Neuronal stem cell (in vitro differentiated cells): ENCODE measurements around the gene NPAS3.

Experiments used
- DNase-seq: peaks from one replicate; pipeline ENCODE4 v3.0.0-alpha.2; 2013; ENCODE audit warnings: low spot score
- H2AFZ ChIP-seq: one replicate; pipeline ENCODE4 v1.6.1; 2013; ENCODE audit warnings: mild to moderate bottlenecking, low read length, inconsistent platforms
- H2AK5ac ChIP-seq: 2 replicates; pipeline ENCODE4 v1.6.1; 2013; ENCODE audit warnings: low read depth, mild to moderate bottlenecking, inconsistent platforms, low read length, moderate library complexity, mixed read lengths
- H2BK120ac ChIP-seq: 2 replicates; pipeline ENCODE4 v1.6.1; 2013; ENCODE audit warnings: low read depth, mild to moderate bottlenecking, inconsistent platforms, low read length, moderate library complexity, mixed read lengths
- H2BK12ac ChIP-seq: one replicate; pipeline ENCODE4 v1.6.1; 2013; ENCODE audit warnings: low read length, inconsistent platforms
- H2BK15ac ChIP-seq: 2 replicates; pipeline ENCODE4 v1.6.1; 2013; ENCODE audit warnings: mild to moderate bottlenecking, low read length, inconsistent platforms, mixed read lengths
- H2BK5ac ChIP-seq: one replicate; pipeline ENCODE4 v1.6.1; 2013; ENCODE audit warnings: inconsistent platforms, mild to moderate bottlenecking, low read length, moderate library complexity
- H3K14ac ChIP-seq: one replicate; pipeline ENCODE4 v1.6.1; 2013; ENCODE audit warnings: low read length, inconsistent platforms
- H3K18ac ChIP-seq: 2 replicates; pipeline ENCODE4 v1.6.1; 2013; ENCODE audit warnings: low read length, inconsistent platforms
- H3K23ac ChIP-seq: 2 replicates; pipeline ENCODE4 v1.6.1; 2013; ENCODE audit warnings: low read depth, mild to moderate bottlenecking, mixed read lengths, low read length, inconsistent platforms; ENCODE audit not compliant: poor library complexity
- H3K27ac ChIP-seq: replicated peaks from 3 replicates; pipeline ENCODE4 v1.5.1; 2013; ENCODE audit warnings: low read length, inconsistent platforms
- H3K27me3 ChIP-seq, 3 experiments: 2 replicates each; pipeline ENCODE4 v1.6.1; 2013; ENCODE audit warnings: low read length in 3 of 3, mild to moderate bottlenecking in 2 of 3, inconsistent platforms in 1 of 3, low read depth in 1 of 3, mixed read lengths in 1 of 3, moderate library complexity in 1 of 3; ENCODE audit not compliant: control insufficient read depth in 3 of 3, insufficient read depth in 3 of 3
- H3K36me3 ChIP-seq, 2 donors: replicated peaks in 1 of 2; 2 replicates each; pipeline ENCODE4 v1.6.1; 2013; ENCODE audit warnings: low read length in 2 of 2; ENCODE audit not compliant: control insufficient read depth in 2 of 2, insufficient read depth in 2 of 2
- H3K4ac ChIP-seq: 2 replicates; pipeline ENCODE4 v1.6.1; 2013; ENCODE audit warnings: inconsistent platforms, mild to moderate bottlenecking, low read length, moderate library complexity
- H3K4me1 ChIP-seq, 2 donors: 1 replicate in 1 of 2; 2 replicates in 1 of 2; pipeline ENCODE4 v1.6.1; 2013; ENCODE audit warnings: low read length in 2 of 2, low read depth in 1 of 2; ENCODE audit not compliant: control insufficient read depth in 2 of 2, insufficient read depth in 1 of 2
- H3K4me2 ChIP-seq: one replicate; pipeline ENCODE4 v1.6.1; 2013; ENCODE audit warnings: mild to moderate bottlenecking, low read length, inconsistent platforms; ENCODE audit not compliant: insufficient read depth, poor library complexity, severe bottlenecking
- H3K4me3 ChIP-seq, 2 donors: 2 replicates each; pipeline ENCODE4 v1.5.1; 2013; ENCODE audit warnings: low read length in 2 of 2, mild to moderate bottlenecking in 2 of 2, inconsistent platforms in 1 of 2, moderate library complexity in 1 of 2
- H3K79me1 ChIP-seq: one replicate; pipeline ENCODE4 v1.6.1; 2013; ENCODE audit warnings: low read depth, mild to moderate bottlenecking, inconsistent platforms, low read length, moderate library complexity
- H3K9ac ChIP-seq: one replicate; pipeline ENCODE4 v1.6.1; 2013; ENCODE audit warnings: mild to moderate bottlenecking, low read depth, low read length, inconsistent platforms; ENCODE audit not compliant: poor library complexity
- H3K9me3 ChIP-seq, 2 donors: replicated peaks in 1 of 2; 2 replicates each; pipeline versions ENCODE3 to v1.6.1; 2013; ENCODE audit warnings: low read length in 2 of 2, mild to moderate bottlenecking in 2 of 2, inconsistent platforms in 1 of 2, low read depth in 1 of 2, mixed read lengths in 1 of 2, moderate library complexity in 1 of 2; ENCODE audit not compliant: control insufficient read depth in 2 of 2, insufficient read depth in 1 of 2
- H4K8ac ChIP-seq: one replicate; pipeline ENCODE4 v1.6.1; 2013; ENCODE audit warnings: low read depth, mild to moderate bottlenecking, inconsistent platforms, low read length, moderate library complexity
- H4K91ac ChIP-seq: one replicate; pipeline ENCODE4 v1.6.1; 2013; ENCODE audit warnings: low read length, low read depth, mild to moderate bottlenecking, inconsistent platforms; ENCODE audit not compliant: poor library complexity
- WGBS, 2 donors: extraction: QIAGEN DNeasy Blood & Tissue Kit; methylation state at CpG; one replicate each; pipeline ENCODE4 v1.1.7; 2013; ENCODE audit warnings: missing lambda C conversion rate in 2 of 2, mixed read lengths in 1 of 2; ENCODE audit not compliant: insufficient read length in 2 of 2, insufficient replicate concordance in 1 of 2; ENCODE audit errors: extremely low coverage in 2 of 2; 5-methylcytosine and 5-hydroxymethylcytosine counted together

Gene NPAS3

GRCh38 chr14:33061667-33062325, 123.1 kb downstream of the NPAS3 start:
- H4K8ac ChIP-seq, result no peak overlapping the region
- H3K9ac ChIP-seq, result no peak overlapping the region
- H3K36me3 ChIP-seq, result peaks cover 0 to 43% of the 10 kb centered on the region in 2 donors
- H3K27ac ChIP-seq, result peak overlapping the region; percentile 11
- WGBS, 2 donors, result no CpG with 5 or more reads among the region's 6 CpGs
- H3K14ac ChIP-seq, result no peak overlapping the region
- DNase-seq, result no peak
- no peak overlapping the region for H2AK5ac ChIP-seq
- H3K79me1 ChIP-seq, result no peaks in the 10 kb centered on the region
- H3K18ac ChIP-seq, result peak overlapping the region; percentile 64
- H2BK15ac ChIP-seq, result no peak overlapping the region
- no peak overlapping the region for H2BK12ac ChIP-seq
- no peak overlapping the region for H2BK5ac ChIP-seq
- H3K9me3 ChIP-seq, result peaks cover 0 to 3% of the 10 kb centered on the region in 2 donors
- H3K23ac ChIP-seq, result no peak overlapping the region
- H2BK120ac ChIP-seq, result no peak overlapping the region
- H3K4me3 ChIP-seq, result no peak overlapping the region
- H3K4ac ChIP-seq, result no peak overlapping the region
- H4K91ac ChIP-seq, result no peak overlapping the region
- peaks cover 14 to 16% of the 10 kb centered on the region in 2 donors for H3K4me1 ChIP-seq
- no peaks in the 10 kb centered on the region for H3K27me3 ChIP-seq
- H3K4me2 ChIP-seq, result no peak overlapping the region
- no peak overlapping the region for H2AFZ ChIP-seq

DNA sequence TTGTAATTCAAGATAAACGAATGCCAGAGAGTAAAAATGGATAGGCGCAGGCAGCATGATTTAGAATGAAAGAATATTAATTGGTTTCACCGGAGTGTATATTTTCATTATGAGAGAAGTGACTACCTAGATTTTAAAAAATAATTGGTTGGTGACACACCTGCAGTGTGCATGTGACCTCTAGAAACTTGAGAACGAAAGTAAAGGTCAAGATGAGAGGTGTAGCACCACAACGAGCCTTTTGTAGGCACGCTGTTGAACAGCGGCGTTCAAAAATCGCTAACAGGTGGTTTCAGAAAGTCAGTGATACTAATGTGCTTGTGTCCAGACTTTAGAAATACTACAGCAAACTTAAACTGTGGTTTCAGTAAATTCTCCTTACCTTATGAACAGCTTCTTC, 123.8 kb downstream of the NPAS3 start:
- WGBS, 2 donors, result no CpG with 5 or more reads among the region's 9 CpGs
- no peak overlapping the region for H2BK5ac ChIP-seq

GRCh38 chr14:33062881-33063280, 124.2 kb downstream of the NPAS3 start:
- Histone ChIP-seq H2AFZ (no peak overlapping the region), H3K9me3 (no peaks in the 10 kb centered on the region), H2BK12ac (no peak overlapping the region), H3K27ac (no peak overlapping the region), H3K27me3 (no peaks in the 10 kb centered on the region), H3K23ac (no peak overlapping the region), H3K79me1 (no peaks in the 10 kb centered on the region), H3K4me2 (no peak overlapping the region), H2BK15ac (no peak overlapping the region), H4K91ac (no peak overlapping the region), H3K9ac (no peak overlapping the region), H3K4me3 (no peak overlapping the region), H4K8ac (no peak overlapping the region), H3K18ac (no peak overlapping the region), H3K4me1 (peaks cover 16% of the 10 kb centered on the region in 2 donors), H3K14ac (no peak overlapping the region), H2AK5ac (no peak overlapping the region), H2BK5ac (no peak overlapping the region), H3K4ac (no peak overlapping the region), H2BK120ac (no peak overlapping the region), H3K36me3 (peaks cover 0 to 34% of the 10 kb centered on the region in 2 donors)
- DNase-seq, result no peak
- WGBS, 2 donors, result no CpG with 5 or more reads among the region's 2 CpGs

More for the DNA sequence above, 123.8 kb downstream of the NPAS3 start:
- H3K79me1 ChIP-seq, result no peaks in the 10 kb centered on the region
- H2BK15ac ChIP-seq, result no peak overlapping the region
- no peak overlapping the region for H4K91ac ChIP-seq
- H3K4ac ChIP-seq, result no peak overlapping the region
- no peak overlapping the region for H2AK5ac ChIP-seq
- no peak overlapping the region for H2BK120ac ChIP-seq
- no peak overlapping the region for H3K9ac ChIP-seq
- no peak for DNase-seq
- no peak overlapping the region for H2AFZ ChIP-seq
- H3K23ac ChIP-seq, result no peak overlapping the region
- peaks cover 0 to 36% of the 10 kb centered on the region in 2 donors for H3K36me3 ChIP-seq
- H3K4me1 ChIP-seq, result peaks cover 16% of the 10 kb centered on the region in 2 donors
- H4K8ac ChIP-seq, result no peak overlapping the region
- no peaks in the 10 kb centered on the region for H3K27me3 ChIP-seq
- no peak overlapping the region for H2BK12ac ChIP-seq
- H3K14ac ChIP-seq, result no peak overlapping the region
- H3K4me3 ChIP-seq, result no peak overlapping the region
- H3K9me3 ChIP-seq, result no peaks in the 10 kb centered on the region
- no peak overlapping the region for H3K4me2 ChIP-seq
- H3K18ac ChIP-seq, result no peak overlapping the region
- no peak overlapping the region for H3K27ac ChIP-seq

DNA sequence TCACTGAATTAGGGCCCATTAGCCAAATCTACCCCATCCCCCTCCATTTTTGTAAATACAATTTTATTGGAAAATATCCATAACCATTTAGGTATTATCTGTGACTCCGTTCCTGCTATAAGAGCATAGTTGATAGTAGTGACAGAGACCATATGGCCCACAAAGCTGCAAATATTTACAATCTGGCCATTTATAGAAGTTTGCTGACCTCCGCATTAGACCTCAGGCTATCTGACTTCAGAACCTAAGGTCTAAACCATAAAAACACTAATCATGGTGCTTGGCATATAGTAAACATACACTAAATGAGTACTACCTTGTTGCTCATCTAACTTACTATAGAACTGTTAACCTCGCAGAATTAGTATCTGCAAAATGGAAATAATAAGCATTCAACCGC, 124.8 kb downstream of the NPAS3 start:
- peaks cover 0 to 34% of the 10 kb centered on the region in 2 donors for H3K36me3 ChIP-seq
- H3K4ac ChIP-seq, result no peak overlapping the region
- H3K14ac ChIP-seq, result no peak overlapping the region
- H3K23ac ChIP-seq, result no peak overlapping the region
- H2BK5ac ChIP-seq, result no peak overlapping the region
- no peak for DNase-seq
- no CpG with 5 or more reads among the region's 4 CpGs for WGBS, 2 donors
- H2BK12ac ChIP-seq, result no peak overlapping the region
- H3K79me1 ChIP-seq, result no peaks in the 10 kb centered on the region
- H3K27me3 ChIP-seq, result no peaks in the 10 kb centered on the region
- no peak overlapping the region for H3K9ac ChIP-seq
- H2AFZ ChIP-seq, result no peak overlapping the region
- H2BK15ac ChIP-seq, result no peak overlapping the region
- no peak overlapping the region for H4K8ac ChIP-seq
- no peak overlapping the region for H4K91ac ChIP-seq
- no peak overlapping the region for H3K4me3 ChIP-seq
- H3K9me3 ChIP-seq, result no peaks in the 10 kb centered on the region
- H3K18ac ChIP-seq, result no peak overlapping the region
- H3K4me1 ChIP-seq, result peaks cover 16 to 18% of the 10 kb centered on the region in 2 donors
- H3K4me2 ChIP-seq, result no peak overlapping the region
- H3K27ac ChIP-seq, result no peak overlapping the region
- H2AK5ac ChIP-seq, result no peak overlapping the region
- no peak overlapping the region for H2BK120ac ChIP-seq
